Fibroblast of skin of right quadriceps (primary cell): ENCODE measurements around the gene TBX3.

Experiments used
- DNase-seq: peaks from one replicate; pipeline ENCODE4 v3.0.0-alpha.2; 2013

The TBX3 gene

GRCh38 chr12:114696443-114697242 is 12.7 kb upstream of the TBX3 start:
- DNase-seq = no peak

- DNase-seq = no peak
Measured at GRCh38 chr12:114695305-114695592, 11.3 kb upstream of the TBX3 start.

- DNase-seq = no peak
Measured at GRCh38 chr12:114694436-114695304, 10.7 kb upstream of the TBX3 start.

GRCh38 chr12:114693532-114693931 is 9.6 kb upstream of the TBX3 start:
- no peak for DNase-seq

- no peak for DNase-seq
Measured at GRCh38 chr12:114693059-114693531, 9.1 kb upstream of the TBX3 start.

GRCh38 chr12:114692186-114693058 is 8.4 kb upstream of the TBX3 start:
- peak; percentile 26 for DNase-seq

- no peak for DNase-seq
Measured at GRCh38 chr12:114691763-114692185, 7.8 kb upstream of the TBX3 start.

- DNase-seq = no peak
Measured at GRCh38 chr12:114691196-114691595, 7.2 kb upstream of the TBX3 start.

- DNase-seq = no peak
Measured at GRCh38 chr12:114690267-114691135, 6.5 kb upstream of the TBX3 start.

- no peak for DNase-seq
Measured at GRCh38 chr12:114689075-114689994, 5.4 kb upstream of the TBX3 start.

- no peak for DNase-seq
Measured at GRCh38 chr12:114688256-114688845, 4.4 kb upstream of the TBX3 start.

GRCh38 chr12:114687802-114688201 is 3.8 kb upstream of the TBX3 start:
- no peak for DNase-seq

GRCh38 chr12:114686773-114687500 is 3.0 kb upstream of the TBX3 start:
- DNase-seq = no peak

GRCh38 chr12:114686426-114686772 is 2.4 kb upstream of the TBX3 start:
- no peak for DNase-seq

- no peak for DNase-seq
Measured at GRCh38 chr12:114685869-114686268, 1.9 kb upstream of the TBX3 start.

- no peak for DNase-seq
Measured at GRCh38 chr12:114685320-114685781, 1.4 kb upstream of the TBX3 start.

GRCh38 chr12:114684870-114685273 is 897 bp upstream of the TBX3 start:
- no peak for DNase-seq

- DNase-seq = no peak
Measured at GRCh38 chr12:114683709-114684097, 272 bp downstream of the TBX3 start.

GRCh38 chr12:114682785-114683708 is 928 bp downstream of the TBX3 start:
- DNase-seq = no peak
